ENCODE results near the gene RBM33. TPM values are rescaled to one million over a fixed set of nuclear protein-coding genes. Genes with fewer than 3 reads are reported as not detected.

Gene RBM33
- total RNA-seq, 1 donor from 2014 or later, result 25.0 TPM

GRCh38 chr7:155743177-155743576 is 98.7 kb downstream of the RBM33 start:
- TF ChIP-seq, protein P1, sequence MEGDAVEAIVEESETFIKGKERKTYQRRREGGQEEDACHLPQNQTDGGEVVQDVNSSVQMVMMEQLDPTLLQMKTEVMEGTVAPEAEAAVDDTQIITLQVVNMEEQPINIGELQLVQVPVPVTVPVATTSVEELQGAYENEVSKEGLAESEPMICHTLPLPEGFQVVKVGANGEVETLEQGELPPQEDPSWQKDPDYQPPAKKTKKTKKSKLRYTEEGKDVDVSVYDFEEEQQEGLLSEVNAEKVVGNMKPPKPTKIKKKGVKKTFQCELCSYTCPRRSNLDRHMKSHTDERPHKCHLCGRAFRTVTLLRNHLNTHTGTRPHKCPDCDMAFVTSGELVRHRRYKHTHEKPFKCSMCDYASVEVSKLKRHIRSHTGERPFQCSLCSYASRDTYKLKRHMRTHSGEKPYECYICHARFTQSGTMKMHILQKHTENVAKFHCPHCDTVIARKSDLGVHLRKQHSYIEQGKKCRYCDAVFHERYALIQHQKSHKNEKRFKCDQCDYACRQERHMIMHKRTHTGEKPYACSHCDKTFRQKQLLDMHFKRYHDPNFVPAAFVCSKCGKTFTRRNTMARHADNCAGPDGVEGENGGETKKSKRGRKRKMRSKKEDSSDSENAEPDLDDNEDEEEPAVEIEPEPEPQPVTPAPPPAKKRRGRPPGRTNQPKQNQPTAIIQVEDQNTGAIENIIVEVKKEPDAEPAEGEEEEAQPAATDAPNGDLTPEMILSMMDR (IDR thresholded peaks at IDR 0.05; ENCODE audit: insufficient read depth, low read length, poor library complexity, severe bottlenecking), result no peak
- no peaks in the 10 kb centered on the region for H3K36me3 ChIP-seq (ENCODE audit: control insufficient read depth, insufficient read depth, low read length)
- H3K27me3 ChIP-seq (ENCODE audit: control insufficient read depth, insufficient read depth, low read length), result no peaks in the 10 kb centered on the region
- DNase-seq (ENCODE audit: low read depth), result no peak
- H3K4me3 ChIP-seq (ENCODE audit: low read depth, low read length), result no peak overlapping the region

GRCh38 chr7:155744971-155745683 is 100.7 kb downstream of the RBM33 start:
- DNase-seq (ENCODE audit: low read depth), result no peak
- no peaks in the 10 kb centered on the region for H3K36me3 ChIP-seq (ENCODE audit: control insufficient read depth, insufficient read depth, low read length)
- TF ChIP-seq, protein P1 (IDR thresholded peaks at IDR 0.05; ENCODE audit: insufficient read depth, low read length, poor library complexity, severe bottlenecking), result no peak

GRCh38 chr7:155745737-155746136 is 101.3 kb downstream of the RBM33 start:
- no peak for DNase-seq (ENCODE audit: low read depth)
- H3K4me3 ChIP-seq (ENCODE audit: low read depth, low read length), result no peak overlapping the region
- no peaks in the 10 kb centered on the region for H3K36me3 ChIP-seq (ENCODE audit: control insufficient read depth, insufficient read depth, low read length)
- H3K27me3 ChIP-seq (ENCODE audit: control insufficient read depth, insufficient read depth, low read length), result no peaks in the 10 kb centered on the region
- TF ChIP-seq, protein P1 (IDR thresholded peaks at IDR 0.05; ENCODE audit: insufficient read depth, low read length, poor library complexity, severe bottlenecking), result no peak

More at GRCh38 chr7:155744971-155745683, 100.7 kb downstream of the RBM33 start:
- no peaks in the 10 kb centered on the region for H3K27me3 ChIP-seq (ENCODE audit: control insufficient read depth, insufficient read depth, low read length)
- no peak overlapping the region for H3K4me3 ChIP-seq (ENCODE audit: low read depth, low read length)

DNA sequence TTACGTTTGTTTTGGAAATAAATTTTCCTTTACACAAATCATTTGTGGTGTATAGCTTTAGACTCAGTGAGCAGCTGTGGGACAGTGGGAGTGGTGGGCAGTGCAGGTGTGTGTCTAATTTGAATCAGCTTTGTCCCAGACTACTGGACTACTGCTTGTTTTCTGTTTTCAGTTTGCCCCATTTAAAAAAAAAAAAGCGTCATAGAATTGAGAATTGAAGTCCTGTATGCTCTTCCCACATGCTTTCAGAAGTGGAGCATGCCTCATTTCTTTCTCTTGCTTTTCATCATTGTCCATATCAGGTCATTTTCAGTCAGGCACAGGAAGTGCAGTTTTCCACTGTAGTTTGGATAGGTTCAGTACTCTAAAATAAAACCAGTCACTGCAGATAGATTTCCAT is 101.7 kb downstream of the RBM33 start:
- Histone ChIP-seq H3K36me3 (ENCODE audit: control insufficient read depth, insufficient read depth, low read length) (no peaks in the 10 kb centered on the region), H3K27me3 (ENCODE audit: control insufficient read depth, insufficient read depth, low read length) (no peaks in the 10 kb centered on the region), H3K4me3 (ENCODE audit: low read depth, low read length) (no peak overlapping the region)
- TF ChIP-seq, protein P1 (IDR thresholded peaks at IDR 0.05; ENCODE audit: insufficient read depth, low read length, poor library complexity, severe bottlenecking), result no peak
- no peak for DNase-seq (ENCODE audit: low read depth)

- no peak for DNase-seq (ENCODE audit: low read depth)
- Histone ChIP-seq H3K4me3 (ENCODE audit: low read depth, low read length) (no peak overlapping the region), H3K36me3 (ENCODE audit: control insufficient read depth, insufficient read depth, low read length) (no peaks in the 10 kb centered on the region), H3K27me3 (ENCODE audit: control insufficient read depth, insufficient read depth, low read length) (no peaks in the 10 kb centered on the region)
- TF ChIP-seq, protein P1 (IDR thresholded peaks at IDR 0.05; ENCODE audit: insufficient read depth, low read length, poor library complexity, severe bottlenecking), result no peak
Measured at GRCh38 chr7:155747209-155747608, 102.7 kb downstream of the RBM33 start.

GRCh38 chr7:155749578-155749977 is 105.1 kb downstream of the RBM33 start:
- Histone ChIP-seq H3K36me3 (ENCODE audit: control insufficient read depth, insufficient read depth, low read length) (no peaks in the 10 kb centered on the region), H3K4me3 (ENCODE audit: low read depth, low read length) (no peak overlapping the region), H3K27me3 (ENCODE audit: control insufficient read depth, insufficient read depth, low read length) (no peaks in the 10 kb centered on the region)
- no peak for DNase-seq (ENCODE audit: low read depth)
- TF ChIP-seq, protein P1 (IDR thresholded peaks at IDR 0.05; ENCODE audit: insufficient read depth, low read length, poor library complexity, severe bottlenecking), result no peak

Measured in kidney epithelial cell (primary cell).